K562 (cell line): ENCODE measurements around the gene SCG5. TPM values are rescaled to one million over a fixed set of nuclear protein-coding genes. Genes with fewer than 3 reads are reported as not detected.

Experiments
- ATAC-seq: fragments of 200-7000 bp; cut with Tn5 transposase; 3 replicates; pipeline ENCODE4 v1.9.1; 2020; ENCODE audit warnings: moderate library complexity
- BruUV-seq: library from RNA; stranded (reverse); fragments of 400-500 nt; replicated peaks from 2 replicates; lab custom pipeline; 2021; lab: Mats Ljungman, UMichigan
- CTCF ChIA-PET: fragments of 300-600 bp; formaldehyde crosslinking; extraction: SDS; loops from one replicate; lab custom pipeline; 2021; ENCODE audit warnings: low intra/inter-chr PET ratio; lab: Yijun Ruan, JAX
- POLR2A ChIA-PET: fragments of 300-600, 350-650 bp; sonication (Branson Sonifier 250); formaldehyde crosslinking; extraction: SDS; loops from one replicate; lab custom pipeline; 2021; ENCODE audit warnings: antibody characterized with exemption, inconsistent platforms; lab: Yijun Ruan, JAX
- DNase-seq, 4 experiments: peaks; one replicate each; pipeline versions ENCODE4 v3.0.0 to v3.0.0-alpha.2; 2011 to 2018; ENCODE audit warnings: low spot score in 3 of 4, mixed read lengths in 3 of 4; ENCODE audit errors: extremely low read depth in 1 of 4
- FAIRE-seq: peaks from 2 replicates; lab custom pipeline; 2011; peaks lifted over from hg19 to GRCh38; lab: Jason Lieb, UNC
- H2AFZ ChIP-seq: 2 replicates; pipeline ENCODE4 v1.6.0; 2011; ENCODE audit warnings: low read depth, low read length, control low read depth, inconsistent platforms
- H3K27ac ChIP-seq: fragments of 200-600 bp; 3 replicates; pipeline ENCODE4 v1.8.0; 2011; ENCODE audit warnings: low read depth, mild to moderate bottlenecking, control low read depth, inconsistent platforms, low read length, moderate library complexity, mixed read lengths; ENCODE audit errors: extremely low read depth
- H3K27me3 ChIP-seq, 2 experiments: fragments of 300-600 bp in 1 of 2; 2 replicates in 1 of 2; 3 replicates in 1 of 2; pipeline versions ENCODE4 v1.6.0 to v1.8.0; 2011; ENCODE audit warnings: inconsistent platforms in 2 of 2, low read length in 2 of 2, mild to moderate bottlenecking in 1 of 2, mixed read lengths in 1 of 2, moderate library complexity in 1 of 2; ENCODE audit not compliant: control insufficient read depth in 2 of 2, insufficient read depth in 2 of 2
- H3K36me3 ChIP-seq: fragments of 300-600 bp; 3 replicates; pipeline ENCODE4 v1.8.0; 2011; ENCODE audit warnings: mild to moderate bottlenecking, low read length, inconsistent platforms; ENCODE audit not compliant: control insufficient read depth, insufficient read depth
- H3K4me1 ChIP-seq, 2 experiments: fragments of 200-600 bp in 1 of 2; replicated peaks in 1 of 2; 2 replicates in 1 of 2; 3 replicates in 1 of 2; pipeline versions ENCODE4 v1.5.1 to v1.8.0; 2011; ENCODE audit warnings: inconsistent platforms in 2 of 2, low read length in 2 of 2, mild to moderate bottlenecking in 1 of 2, mixed read lengths in 1 of 2, moderate library complexity in 1 of 2; ENCODE audit not compliant: control insufficient read depth in 2 of 2, insufficient read depth in 2 of 2
- H3K4me2 ChIP-seq: 2 replicates; pipeline ENCODE4 v1.6.1; 2011; ENCODE audit warnings: low read length, control low read depth, inconsistent platforms, mixed read lengths; ENCODE audit not compliant: insufficient read depth
- H3K4me3 ChIP-seq: fragments of 200-600 bp; sonication (generic), shearing (Covaris generic); 2 replicates; pipeline ENCODE4 v1.5.1; 2016; ENCODE audit warnings: control low read depth, inconsistent platforms
- H3K79me2 ChIP-seq: fragments of 200-600 bp; 3 replicates; pipeline ENCODE4 v1.8.0; 2011; ENCODE audit warnings: low read length, inconsistent platforms; ENCODE audit not compliant: control insufficient read depth, insufficient read depth
- H3K9ac ChIP-seq, 2 experiments: 2 replicates each; pipeline versions ENCODE4 v1.6.0 to v1.6.1; 2011; ENCODE audit warnings: low read depth in 2 of 2, low read length in 2 of 2, control low read depth in 1 of 2, inconsistent platforms in 1 of 2, mild to moderate bottlenecking in 1 of 2, mixed read lengths in 1 of 2; ENCODE audit not compliant: insufficient read depth in 1 of 2
- H3K9me1 ChIP-seq: one replicate; pipeline ENCODE4 v1.6.0; 2011; ENCODE audit warnings: inconsistent platforms, mild to moderate bottlenecking, low read length, moderate library complexity; ENCODE audit not compliant: control insufficient read depth, insufficient read depth
- H3K9me3 ChIP-seq: replicated peaks from 2 replicates; pipeline ENCODE4 v1.5.1; 2011; ENCODE audit warnings: low read depth, low read length, inconsistent platforms; ENCODE audit not compliant: control insufficient read depth, insufficient read depth
- H4K20me1 ChIP-seq: replicated peaks from 2 replicates; pipeline ENCODE4 v1.6.1; 2011; ENCODE audit warnings: low read length, inconsistent platforms, mixed read lengths; ENCODE audit not compliant: control insufficient read depth, insufficient read depth
- GATAD2A ChIP-seq: fragments of 450-650 bp; IDR thresholded peaks from 2 replicates; pipeline ENCODE4 v1.6.1; 2017
- HMBOX1 ChIP-seq: sonication (generic); IDR thresholded peaks from 2 replicates; pipeline ENCODE4 v1.6.1; 2016
- MAFK ChIP-seq: IDR thresholded peaks from 2 replicates; pipeline ENCODE4 v1.6.1; 2011; ENCODE audit warnings: low read length, improper control_type of control experiment
- MIER1 ChIP-seq: fragments of 450-650 bp; IDR thresholded peaks from 2 replicates; pipeline ENCODE4 v1.6.1; 2016; ENCODE audit warnings: antibody characterized with exemption, mild to moderate bottlenecking, low read depth
- PBX2 ChIP-seq, 2 experiments: IDR thresholded peaks in 1 of 2; conservative IDR thresholded peaks in 1 of 2; 2 replicates each; pipeline ENCODE4 v1.6.1; 2016; ENCODE audit warnings: low read depth in 2 of 2, mild to moderate bottlenecking in 1 of 2, missing compliant biosample characterization in 1 of 2, missing genetic modification characterization in 1 of 2, moderate library complexity in 1 of 2
- RFX1 ChIP-seq: fragments of 450-650 bp; IDR thresholded peaks from 2 replicates; pipeline ENCODE4 v1.6.1; 2016; ENCODE audit warnings: mild to moderate bottlenecking, moderate library complexity
- SPI1 ChIP-seq: IDR thresholded peaks from 2 replicates; pipeline ENCODE4 v1.6.1; 2011; ENCODE audit warnings: low read depth, low read length, control low read depth, borderline replicate concordance
- UBTF ChIP-seq, 2 experiments: IDR thresholded peaks; 2 replicates each; pipeline ENCODE4 v1.6.1; 2012; ENCODE audit warnings: improper control_type of control experiment in 2 of 2, low read depth in 2 of 2, low read length in 2 of 2, borderline replicate concordance in 1 of 2
- ZBED1 ChIP-seq: IDR thresholded peaks from 2 replicates; pipeline ENCODE4 v1.6.1; 2014
- ZBTB2 ChIP-seq: fragments of 450-650 bp; IDR thresholded peaks from 2 replicates; pipeline ENCODE4 v1.6.1; 2016; ENCODE audit warnings: antibody characterized with exemption
- ZNF589 ChIP-seq: fragments of 200-800 bp; sonication (Bioruptor generic); IDR thresholded peaks from 2 replicates; pipeline ENCODE4 v1.6.1; 2016; ENCODE audit warnings: low read depth, missing genetic modification characterization, missing compliant biosample characterization
- ZNF639 ChIP-seq, 2 experiments: fragments of 200-800 bp in 1 of 2; sonication (Bioruptor generic) in 1 of 2; sonication (generic) in 1 of 2; formaldehyde crosslinking in 1 of 2; IDR thresholded peaks in 1 of 2; conservative IDR thresholded peaks in 1 of 2; 2 replicates each; pipeline versions ENCODE4 v1.5.0 to v1.6.1; 2016 to 2020; ENCODE audit warnings: missing compliant biosample characterization in 1 of 2, missing genetic modification characterization in 1 of 2, missing genetic modification reagents in 1 of 2
- WGBS: fragments of 100-300 bp; shearing (Covaris generic); methylation state at CpG from one replicate; pipeline ENCODE4 v1.1.6; 2016; ENCODE audit warnings: low coverage, mixed read lengths; ENCODE audit not compliant: insufficient coverage; ENCODE audit errors: missing lambda C conversion rate; 5-methylcytosine and 5-hydroxymethylcytosine counted together
- in situ Hi-C: fragments of 300-500 bp; cut with MboI; formaldehyde crosslinking; loops from 4 replicates; pipeline ENCODE4 v1.15.0; 2018; ENCODE audit warnings: inconsistent platforms, mixed read lengths
- intact Hi-C: fragments of 100-400 bp; cut with micrococcal nuclease; formaldehyde crosslinking; loops from 2 replicates; pipeline ENCODE4 v1.14.2; 2022
- polyA plus RNA-seq, 8 experiments: library from polyadenylated mRNA; depleted of rRNA in 4 of 8; stranded (reverse) in 5 of 8; unstranded in 3 of 8; fragments of >200 nt; fragmentation: Nextera tagmentation in 2 of 8; fragmentation: Illumina TruSeq in 1 of 8; extraction: Ambion mirVana in 2 of 8; extraction: Trizol in 1 of 8; gene quantifications; 2 replicates each; pipeline versions ENCODE4 v1.2.1 to v1.2.3, GENCODE V29; 2011 to 2014; ENCODE audit warnings: inconsistent platforms in 1 of 8, missing spikeins in 1 of 8
- total RNA-seq, 7 experiments: library from RNA; depleted of rRNA in 6 of 7; stranded (reverse); fragments of >200 nt in 6 of 7; fragmentation: Illumina TruSeq in 2 of 7; extraction: Trizol in 2 of 7; gene quantifications; 2 replicates each; pipeline versions ENCODE4 v1.2.1 to v1.2.3, GENCODE V29; 2011 to 2021; ENCODE audit warnings: low replicate concordance in 1 of 7

The SCG5 gene
- total and polyA plus RNA-seq, 9 of the 15 experiments (the other 6 are each of a cell fraction or from before 2014, with no cell fraction given) = 0.06 to 0.76 (median 0.28) TPM; not detected in 2

- ATAC-seq = no peak
- no peak overlapping the region for H3K4me2 ChIP-seq
- H3K36me3 ChIP-seq = no peaks in the 10 kb centered on the region
- peaks cover 9 to 12% of the 10 kb centered on the region in 2 experiments; a peak in 2 of 5 replicates for H3K27me3 ChIP-seq
- no peaks in the 10 kb centered on the region for H4K20me1 ChIP-seq
- no peak overlapping the region for H2AFZ ChIP-seq
- CTCF ChIA-PET = no interaction called here
- DNase-seq = no peak
- no peak overlapping the region for H3K4me3 ChIP-seq
- H3K27ac ChIP-seq = no peak overlapping the region
- no peaks in the 10 kb centered on the region for H3K79me2 ChIP-seq
- intact Hi-C loops (no loop called here), in situ Hi-C loops (no loop called here)
- BruUV-seq = no TSS peak
- no peak for FAIRE-seq
- WGBS = 2% methylated on average over 8 of the region's 8 CpGs
- POLR2A ChIA-PET = no interaction called here
- H3K9me3 ChIP-seq = no peaks in the 10 kb centered on the region
- H3K4me1 ChIP-seq = no peaks in the 10 kb centered on the region
- H3K9me1 ChIP-seq = no peaks in the 10 kb centered on the region
- no peak overlapping the region for H3K9ac ChIP-seq
- TF ChIP-seq ZNF589 (CRISPR knock-in tag) = no peak
- no peak for TF ChIP-seq ZBED1
- peak; percentile 79; the same call in 1 of the 2 replicates for TF ChIP-seq HMBOX1
- TF ChIP-seq ZBTB2 = no peak
- no peak for TF ChIP-seq MIER1
- no peak for TF ChIP-seq MAFK
- no peak for TF ChIP-seq GATAD2A
- no peak for TF ChIP-seq ZNF639 (CRISPR knock-in tag; conservative IDR thresholded peaks at IDR 0.05 in 1 of 2, IDR thresholded peaks at IDR 0.05 in 1 of 2)
- peak; percentile 9; the same call in 1 of the 2 replicates for TF ChIP-seq SPI1
- no peak for TF ChIP-seq PBX2 (CRISPR knock-in tag; IDR thresholded peaks at IDR 0.05; ENCODE audit: low read depth)
- no peak for TF ChIP-seq PBX2 (tag; conservative IDR thresholded peaks at IDR 0.05; ENCODE audit: low read depth)
- TF ChIP-seq RFX1 = peak; percentile 12; the same call in 1 of the 2 replicates
- no peak for TF ChIP-seq UBTF (IDR thresholded peaks at IDR 0.05; ENCODE audit: borderline replicate concordance in 1 of 2, low read depth in 2 of 2, low read length in 2 of 2)
Observed at GRCh38 chr15:32683906-32684584, 42.5 kb downstream of the SCG5 start.
